B cell (primary cell): Measurements from ENCODE around the gene ZSCAN25. TPM values are rescaled to one million over a fixed set of nuclear protein-coding genes. Genes with fewer than 3 reads are reported as not detected.

Experiments
- ATAC-seq: fragments of 200-7000 bp; cut with Tn5 transposase; one replicate; pipeline ENCODE4 v1.10.0; 2021; ENCODE audit warnings: low read depth, mild to moderate bottlenecking, moderate number of reproducible peaks, moderate library complexity
- CTCF ChIA-PET: fragments of 350-600 bp; sonication (Branson Sonifier 250); formaldehyde crosslinking; loops from one replicate; lab custom pipeline; 2021; ENCODE audit warnings: antibody characterized with exemption, inconsistent platforms; lab: Charles Lee
- POLR2A ChIA-PET: fragments of 350-600 bp; sonication (Branson Sonifier 250); formaldehyde crosslinking; loops from one replicate; lab custom pipeline; 2021; ENCODE audit warnings: antibody characterized with exemption; lab: Charles Lee
- DNase-seq: peaks from one replicate; pipeline ENCODE4 v3.0.0; 2013
- H2AFZ ChIP-seq: 2 replicates; pipeline ENCODE4 v1.6.1; 2012; ENCODE audit warnings: mild to moderate bottlenecking, low read depth, low read length; ENCODE audit not compliant: insufficient read depth, poor library complexity, severe bottlenecking
- H3K27ac ChIP-seq, 2 donors: 1 replicate in 1 of 2; 2 replicates in 1 of 2; pipeline ENCODE4 v1.5.1; 2012 to 2013; ENCODE audit warnings: low read length in 2 of 2, mild to moderate bottlenecking in 2 of 2, moderate library complexity in 1 of 2
- H3K27me3 ChIP-seq, 4 experiments: fragments of 200-600 bp in 1 of 4; sonication (generic) in 1 of 4; replicated peaks in 1 of 4; 1 replicate in 2 of 4; 2 replicates in 2 of 4; pipeline versions ENCODE4 v1.6.1 to v1.7.0; 2013 to 2016; ENCODE audit warnings: low read length in 3 of 4, mild to moderate bottlenecking in 2 of 4, mixed read lengths in 1 of 4, moderate library complexity in 1 of 4; ENCODE audit not compliant: insufficient read depth in 4 of 4, control insufficient read depth in 3 of 4; ENCODE audit errors: control extremely low read depth in 1 of 4
- H3K36me3 ChIP-seq, 2 experiments: replicated peaks in 1 of 2; 1 replicate in 1 of 2; 2 replicates in 1 of 2; pipeline versions ENCODE4 v1.6.1 to v1.7.1; 2013; ENCODE audit warnings: low read length in 1 of 2; ENCODE audit not compliant: insufficient read depth in 2 of 2, control insufficient read depth in 1 of 2; ENCODE audit errors: control extremely low read depth in 1 of 2, extremely low read depth in 1 of 2
- H3K4me1 ChIP-seq, 2 donors: fragments of 200-600 bp in 1 of 2; sonication (generic) in 1 of 2; 1 replicate in 1 of 2; 2 replicates in 1 of 2; pipeline versions ENCODE4 v1.5.1 to v1.6.1; 2013 to 2017; ENCODE audit warnings: low read length in 2 of 2; ENCODE audit not compliant: control insufficient read depth in 2 of 2, insufficient read depth in 2 of 2
- H3K4me2 ChIP-seq: replicated peaks from 2 replicates; pipeline ENCODE3; 2012; ENCODE audit warnings: mild to moderate bottlenecking, low read depth, low read length; ENCODE audit not compliant: poor library complexity, severe bottlenecking
- H3K4me3 ChIP-seq, 5 experiments: fragments of 200-600 bp in 1 of 5; sonication (generic) in 1 of 5; 1 replicate in 3 of 5; 2 replicates in 2 of 5; pipeline versions ENCODE4 v1.5.1 to v1.7.0; 2011 to 2016; ENCODE audit warnings: low read length in 4 of 5, mild to moderate bottlenecking in 4 of 5, low read depth in 2 of 5, control low read depth in 1 of 5, moderate library complexity in 1 of 5; ENCODE audit not compliant: insufficient read depth in 1 of 5; ENCODE audit errors: control extremely low read depth in 1 of 5, extremely low read depth in 1 of 5
- H3K79me2 ChIP-seq: fragments of 200-600 bp; sonication (generic); one replicate; pipeline ENCODE4 v1.6.0; 2016; ENCODE audit warnings: low read length; ENCODE audit not compliant: control insufficient read depth, insufficient read depth
- H3K9ac ChIP-seq: fragments of 200-600 bp; sonication (generic); 2 replicates; pipeline ENCODE4 v1.6.1; 2017; ENCODE audit warnings: mild to moderate bottlenecking, low read length, moderate library complexity
- H3K9me3 ChIP-seq, 3 donors: one replicate each; pipeline versions ENCODE4 v1.6.1 to v1.7.1; 2013; ENCODE audit warnings: low read length in 2 of 3; ENCODE audit not compliant: control insufficient read depth in 2 of 3, insufficient read depth in 1 of 3; ENCODE audit errors: control extremely low read depth in 1 of 3
- H4K20me1 ChIP-seq: 2 replicates; pipeline ENCODE4 v1.6.0; 2012; ENCODE audit warnings: mild to moderate bottlenecking, low read length; ENCODE audit not compliant: insufficient read depth, control insufficient read depth, poor library complexity, severe bottlenecking
- H3K27ac Mint-ChIP-seq: one replicate; pipeline ENCODE4 v1.8.0; 2021; ENCODE audit warnings: mixed read lengths
- H3K27me3 Mint-ChIP-seq: one replicate; pipeline ENCODE4 v1.8.0; 2021; ENCODE audit warnings: mixed read lengths
- H3K4me1 Mint-ChIP-seq: one replicate; pipeline ENCODE4 v1.8.0; 2021; ENCODE audit warnings: mixed read lengths
- H3K4me3 Mint-ChIP-seq: one replicate; pipeline ENCODE4 v1.8.0; 2021; ENCODE audit warnings: mixed read lengths
- H3K9me3 Mint-ChIP-seq: one replicate; pipeline ENCODE4 v1.8.0; 2022; ENCODE audit warnings: mixed read lengths; ENCODE audit not compliant: insufficient read depth
- CTCF ChIP-seq: fragments of 200-600 bp; IDR thresholded peaks from one replicate; pipeline ENCODE4 v1.8.0; 2022; ENCODE audit warnings: antibody characterized with exemption, mild to moderate bottlenecking
- EZH2 ChIP-seq: IDR thresholded peaks from 2 replicates; pipeline ENCODE4 v1.6.1; 2012; ENCODE audit warnings: borderline replicate concordance, low read depth, mild to moderate bottlenecking, moderate library complexity, low read length; ENCODE audit not compliant: insufficient read depth, poor library complexity, severe bottlenecking
- WGBS: methylation state at CpG from one replicate; pipeline ENCODE4 v1.1.5; 2013; ENCODE audit warnings: missing lambda C conversion rate; ENCODE audit not compliant: insufficient coverage; 5-methylcytosine and 5-hydroxymethylcytosine counted together
- intact Hi-C: fragments of 100-400 bp; cut with micrococcal nuclease; formaldehyde crosslinking; loops from one replicate; pipeline ENCODE4 v1.10.0; 2022
- polyA plus RNA-seq: library from polyadenylated mRNA; depleted of rRNA; stranded (reverse); fragments of >200 nt; gene quantifications from 2 replicates; pipeline ENCODE4 v1.2.3, GENCODE V29; 2012
- total RNA-seq, 2 donors: library from RNA; stranded (reverse); fragments of 120-200 nt in 1 of 2; gene quantifications; 1 replicate in 1 of 2; 2 replicates in 1 of 2; pipeline versions ENCODE4 v1.2.3 to v1.2.4, GENCODE V29; 2013 to 2022

Gene ZSCAN25
- total and polyA plus RNA-seq, 2 donors (not counting 1 experiment from before 2014, with no cell fraction given) = 11.8 to 39.5 TPM

DNA sequence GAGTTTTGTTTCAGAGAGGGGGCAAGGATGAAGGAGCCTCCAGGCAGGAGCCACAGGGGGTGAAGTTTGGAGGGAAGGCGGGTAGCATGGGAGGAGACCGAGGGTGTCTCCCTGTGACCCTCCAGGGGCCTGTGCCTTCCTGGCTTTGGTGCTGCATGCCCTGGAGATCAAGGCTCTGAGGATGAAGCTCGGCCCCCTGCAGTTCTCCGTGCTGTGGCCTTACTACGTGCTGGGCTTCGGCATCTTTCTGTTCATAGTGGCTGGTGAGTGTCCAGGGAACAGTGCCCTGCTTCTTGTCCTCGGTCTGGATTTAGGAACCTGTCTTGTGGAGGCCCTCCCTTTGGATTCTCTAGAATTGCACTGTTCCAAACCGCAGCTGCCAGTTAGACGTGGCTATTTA, 9.2 kb upstream of the ZSCAN25 start:
- Mint-ChIP-seq H3K4me1 (no peaks in the 10 kb centered on the region), H3K9me3 (no peaks in the 10 kb centered on the region), H3K27ac (no peak overlapping the region), H3K4me3 (no peak overlapping the region), H3K27me3 (peaks cover 4% of the 10 kb centered on the region)
- Histone ChIP-seq H3K4me1 (no peaks in the 10 kb centered on the region), H3K9ac (no peak overlapping the region), H4K20me1 (no peaks in the 10 kb centered on the region), H3K4me3 (no peak overlapping the region), H3K79me2 (no peaks in the 10 kb centered on the region), H3K36me3 (no peaks in the 10 kb centered on the region), H3K27ac (no peak overlapping the region), H3K27me3 (no peaks in the 10 kb centered on the region), H3K9me3 (no peaks in the 10 kb centered on the region), H2AFZ (no peak overlapping the region), H3K4me2 (no peak overlapping the region)
- intact Hi-C loops = no loop called here
- 87% methylated on average over 7 of the region's 9 CpGs for WGBS
- TF ChIP-seq EZH2 = no peak
- TF ChIP-seq CTCF = no peak
- CTCF ChIA-PET = no interaction called here
- ATAC-seq = no peak
- POLR2A ChIA-PET = no interaction called here
- DNase-seq = no peak

DNA sequence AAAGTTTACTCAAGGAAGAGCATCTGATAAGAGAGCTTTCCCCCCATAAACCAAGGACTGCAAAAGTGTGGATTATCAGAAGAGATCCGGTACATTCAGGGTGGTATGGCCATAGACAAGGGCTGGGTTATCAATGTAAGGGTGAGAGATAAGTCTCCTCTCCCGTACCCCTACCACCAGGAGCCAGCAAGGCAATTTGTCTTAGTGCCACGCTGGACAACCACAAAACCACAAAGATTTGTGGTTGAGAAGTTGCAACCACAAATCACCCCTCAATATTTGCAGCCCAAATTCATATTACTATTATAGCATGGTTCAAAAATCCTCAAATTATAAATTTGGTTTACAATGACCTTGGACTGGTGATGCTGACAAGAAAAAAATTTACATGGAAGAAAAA, 2.3 kb upstream of the ZSCAN25 start:
- WGBS = no CpG with 5 or more reads among the region's 3 CpGs
- DNase-seq = no peak
- Histone ChIP-seq H2AFZ (no peak overlapping the region), H4K20me1 (peaks cover 5% of the 10 kb centered on the region), H3K27me3 (no peaks in the 10 kb centered on the region), H3K9ac (no peak overlapping the region), H3K4me3 (no peak overlapping the region), H3K4me1 (peaks cover 17 to 18% of the 10 kb centered on the region in 2 donors), H3K79me2 (peaks cover 27% of the 10 kb centered on the region), H3K9me3 (no peaks in the 10 kb centered on the region), H3K4me2 (no peak overlapping the region), H3K36me3 (peaks cover 0 to 8% of the 10 kb centered on the region in 2 experiments), H3K27ac (no peak overlapping the region)
- TF ChIP-seq EZH2 = no peak
- TF ChIP-seq CTCF = no peak
- Mint-ChIP-seq H3K9me3 (no peaks in the 10 kb centered on the region), H3K27ac (no peak overlapping the region), H3K4me3 (no peak overlapping the region), H3K27me3 (no peaks in the 10 kb centered on the region), H3K4me1 (peaks cover 28% of the 10 kb centered on the region)
- intact Hi-C loops = no loop called here
- ATAC-seq = no peak
- ChIA-PET POLR2A (no interaction called here), CTCF (no interaction called here)
